GM18519 (cell line): ENCODE data around the gene SLC16A8.

ENCODE experiments used
- ATAC-seq: cut with Tn5 transposase; IDR thresholded peaks from one replicate; pipeline ENCODE4 v1.9.1; 2021; ENCODE audit warnings: mild to moderate bottlenecking, moderate library complexity; ENCODE audit not compliant: unreplicated experiment, low FRiP score

SLC16A8 gene

GRCh38 chr22:38074181-38075104, 9.5 kb downstream of the SLC16A8 start:
- ATAC-seq, result no peak

DNA sequence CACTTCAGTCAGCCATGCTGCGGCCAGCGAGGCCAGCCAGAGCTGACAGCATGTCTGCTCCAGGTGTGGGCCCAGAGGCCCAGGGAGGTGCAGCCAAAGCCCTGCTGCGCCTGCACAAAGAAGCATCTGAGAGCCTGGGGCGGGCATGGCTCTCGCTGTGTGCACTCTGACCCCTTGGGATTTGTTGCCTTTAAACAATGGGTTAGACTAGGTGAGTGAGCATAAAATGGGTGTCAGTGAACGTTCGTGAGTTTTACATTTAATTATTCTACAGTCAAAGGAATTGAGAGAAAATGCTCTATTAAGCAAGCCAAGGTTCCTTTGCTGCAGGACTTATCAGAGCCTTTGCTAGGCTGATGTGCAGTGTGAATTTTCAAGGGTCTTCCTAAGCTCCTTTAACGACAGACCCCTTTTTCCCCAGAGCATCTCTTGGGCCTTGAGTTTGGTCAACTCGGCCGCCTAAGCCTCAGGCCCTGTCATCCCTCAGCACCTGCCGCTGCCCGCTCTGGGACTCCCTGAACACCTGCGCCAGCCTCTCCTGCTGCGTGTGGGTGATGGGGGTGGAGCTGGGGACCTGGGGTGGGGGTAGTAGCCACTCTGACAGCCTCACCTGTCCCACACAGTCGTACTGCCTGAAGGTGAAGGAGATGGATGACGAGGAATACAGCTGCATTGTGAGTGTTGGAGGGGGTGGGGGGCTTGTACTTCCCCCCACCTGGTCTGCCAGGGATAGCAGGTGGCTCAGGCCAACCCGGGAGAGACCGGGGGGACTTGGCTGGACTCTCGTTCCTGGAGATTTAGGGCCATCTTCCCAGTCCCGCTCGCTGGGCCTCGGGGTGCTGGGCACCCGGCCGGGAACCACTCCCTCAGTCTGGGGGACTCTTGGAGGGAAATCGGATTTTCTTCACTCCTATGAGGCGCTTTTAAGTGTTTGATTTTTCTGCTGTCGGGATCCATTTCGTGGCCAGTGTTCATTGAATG, 10.5 kb downstream of the SLC16A8 start:
- no peak for ATAC-seq

DNA sequence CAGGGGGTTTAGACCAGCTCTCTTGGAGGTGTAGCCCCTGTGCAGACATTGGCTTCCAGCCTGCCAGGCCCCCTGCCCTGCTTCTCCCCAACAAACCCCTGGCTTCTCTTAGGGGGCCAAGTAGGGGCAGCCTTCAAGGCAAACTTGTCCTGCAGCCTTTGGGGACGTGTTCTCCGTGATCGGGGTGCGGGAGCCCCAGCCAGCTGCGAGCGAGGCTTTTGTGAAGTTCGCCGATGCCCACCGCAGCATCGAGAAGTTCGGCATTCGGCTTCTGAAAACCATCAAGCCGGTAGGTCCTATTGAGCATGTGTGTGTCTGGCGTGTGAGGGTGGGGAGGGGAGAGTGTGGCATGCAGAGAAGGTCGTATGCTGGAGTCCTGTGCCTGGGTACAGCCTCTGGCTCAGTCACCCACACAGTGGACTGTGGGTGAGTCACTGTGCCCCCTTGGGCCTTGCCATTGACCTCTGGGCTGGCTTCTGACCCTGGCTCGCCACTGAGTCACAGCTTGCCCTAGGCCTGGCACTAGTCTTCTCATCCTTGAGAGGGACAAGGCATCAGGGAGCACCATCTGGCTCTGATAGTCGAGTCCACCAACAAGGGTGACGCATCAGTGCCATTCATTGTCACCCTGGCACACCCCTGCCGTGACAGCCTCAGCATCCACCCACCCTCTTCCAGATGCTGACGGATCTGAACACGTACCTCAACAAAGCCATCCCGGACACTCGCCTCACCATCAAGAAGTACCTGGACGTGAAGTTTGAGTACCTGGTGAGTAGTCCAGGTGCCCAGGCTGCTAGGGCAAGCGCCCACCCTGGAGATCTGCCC, 11.4 kb downstream of the SLC16A8 start:
- ATAC-seq, result no peak

- ATAC-seq, result no peak
Observed at GRCh38 chr22:38071421-38072321, 12.3 kb downstream of the SLC16A8 start.

GRCh38 chr22:38070250-38070921, 13.6 kb downstream of the SLC16A8 start:
- ATAC-seq, result no peak

DNA sequence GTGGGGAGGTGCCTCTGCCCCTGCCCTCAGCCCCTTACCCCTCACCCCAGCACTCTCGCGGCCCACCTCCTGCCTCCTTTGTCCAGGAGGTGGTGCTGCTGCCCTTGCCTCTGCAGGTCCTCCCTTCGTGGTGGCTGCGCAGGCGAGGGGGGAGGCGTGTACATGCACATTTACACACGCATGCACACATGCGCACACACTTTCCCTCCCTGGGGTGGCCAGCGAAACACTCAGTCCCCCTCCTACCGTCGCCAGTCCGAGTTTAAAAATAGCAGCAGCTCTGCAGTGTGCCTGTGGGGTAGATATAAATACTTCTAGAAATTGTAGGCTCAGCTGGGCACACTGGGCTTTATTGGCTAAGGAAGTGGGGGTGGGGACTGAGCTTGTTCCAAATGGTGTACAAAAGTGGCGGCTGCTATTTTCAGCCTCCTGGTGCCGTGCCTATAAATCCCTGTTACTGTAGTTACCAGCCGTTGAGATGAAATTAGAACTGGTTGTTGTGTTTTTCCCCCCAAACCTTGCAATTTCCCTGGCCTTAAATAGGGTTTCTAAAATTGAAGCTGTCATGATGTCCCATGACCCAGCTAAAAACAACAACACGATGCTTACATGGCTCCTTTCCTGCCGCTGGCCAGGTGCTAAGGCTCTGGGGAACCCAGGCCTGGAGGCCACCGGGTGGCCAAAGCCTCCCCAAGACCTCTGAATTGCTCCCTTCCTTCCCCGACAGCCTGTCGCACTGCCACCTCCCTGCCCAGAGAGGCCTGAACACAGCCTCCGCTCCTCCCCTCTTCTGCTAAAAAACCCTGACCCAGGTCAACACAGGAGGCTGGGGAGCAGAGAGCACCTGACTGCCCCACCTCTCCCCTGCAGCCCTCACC, 14.4 kb downstream of the SLC16A8 start:
- ATAC-seq, result no peak

DNA sequence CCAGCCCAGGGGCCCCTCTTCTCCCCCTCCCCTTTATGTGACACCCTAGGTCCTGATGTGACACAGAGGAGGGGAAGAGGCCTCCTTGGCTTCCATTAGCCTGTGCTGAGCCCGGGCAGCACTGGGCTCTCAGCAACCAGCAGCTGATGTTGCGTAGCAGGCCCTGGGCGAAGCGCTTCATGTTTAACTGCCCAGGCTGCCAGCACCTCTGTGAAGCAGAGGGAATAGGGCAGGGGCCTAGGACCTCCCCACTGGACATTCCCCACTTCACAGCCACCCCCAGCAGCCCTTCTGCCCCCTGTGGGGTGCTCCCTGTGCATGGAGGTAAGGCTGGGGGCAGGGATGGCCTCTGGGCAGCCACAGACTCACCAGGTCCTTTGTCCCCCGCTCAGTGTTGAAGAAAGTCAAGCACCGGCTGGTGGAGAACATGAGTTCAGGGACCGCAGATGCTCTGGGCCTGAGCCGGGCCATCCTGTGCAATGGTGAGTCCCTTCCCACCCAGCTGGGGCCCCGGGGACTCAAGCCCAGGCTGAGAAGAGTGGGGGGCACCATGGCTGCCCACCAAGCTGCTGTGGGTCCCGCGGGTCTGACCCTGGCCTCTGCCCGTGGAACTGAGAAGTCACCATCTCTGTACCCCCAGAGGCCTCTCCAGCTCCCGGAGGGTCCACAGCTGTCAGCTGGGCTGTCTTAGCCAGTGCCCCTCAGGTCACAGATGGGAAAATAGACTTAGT, 15.2 kb downstream of the SLC16A8 start:
- no peak for ATAC-seq

DNA sequence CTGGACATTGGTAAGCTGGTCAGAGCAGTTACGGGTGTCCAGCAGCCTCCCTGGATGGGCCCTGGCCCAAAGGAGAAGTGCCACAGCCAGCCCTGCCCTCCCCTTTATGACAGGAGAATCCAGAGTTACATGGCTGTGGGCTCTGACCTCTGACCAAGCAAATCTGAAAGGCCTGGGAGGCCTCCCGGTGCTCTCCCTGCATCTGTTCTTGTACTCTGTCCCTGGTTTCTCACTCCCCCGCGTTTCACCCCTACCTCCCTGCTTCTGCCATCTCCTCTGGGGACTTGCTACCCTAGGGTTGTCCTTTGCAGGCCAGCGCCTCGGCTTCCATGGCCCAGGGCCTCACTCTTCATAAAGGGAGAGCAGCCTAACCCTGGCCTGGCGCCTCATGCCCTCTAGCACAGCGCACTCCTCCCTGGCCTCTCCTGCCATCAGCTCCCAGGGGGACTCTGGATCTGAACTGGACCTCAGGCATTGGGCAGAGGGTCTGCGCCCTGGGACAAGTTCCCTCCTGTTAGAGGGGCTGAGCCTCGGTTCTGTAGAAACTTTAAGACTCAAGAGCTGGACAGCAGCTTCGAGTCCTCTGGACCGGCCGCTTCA, 16.1 kb downstream of the SLC16A8 start:
- ATAC-seq, result no peak

DNA sequence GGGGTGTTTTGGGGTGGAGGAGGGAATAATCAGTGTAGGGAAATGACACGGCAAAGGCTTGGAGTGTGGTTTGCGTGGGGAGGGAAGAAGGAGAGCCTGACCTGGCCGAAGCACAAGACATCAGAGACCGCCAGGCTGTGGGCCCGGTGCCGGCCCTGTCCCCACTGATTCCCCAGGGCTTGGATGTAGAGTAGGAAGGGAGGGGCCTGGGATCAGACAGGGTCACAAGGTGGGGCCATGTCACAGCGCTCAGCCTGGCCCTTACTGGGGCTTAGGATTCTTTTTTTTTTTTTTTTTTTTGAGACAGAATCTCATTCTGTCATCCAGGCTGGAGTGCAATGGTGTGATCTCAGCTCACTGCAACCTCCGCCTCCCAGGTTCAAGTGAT, 17.0 kb downstream of the SLC16A8 start:
- ATAC-seq, result no peak

GRCh38 chr22:38066381-38067027, 17.5 kb downstream of the SLC16A8 start:
- no peak for ATAC-seq

GRCh38 chr22:38065539-38065938, 18.4 kb downstream of the SLC16A8 start:
- no peak for ATAC-seq

DNA sequence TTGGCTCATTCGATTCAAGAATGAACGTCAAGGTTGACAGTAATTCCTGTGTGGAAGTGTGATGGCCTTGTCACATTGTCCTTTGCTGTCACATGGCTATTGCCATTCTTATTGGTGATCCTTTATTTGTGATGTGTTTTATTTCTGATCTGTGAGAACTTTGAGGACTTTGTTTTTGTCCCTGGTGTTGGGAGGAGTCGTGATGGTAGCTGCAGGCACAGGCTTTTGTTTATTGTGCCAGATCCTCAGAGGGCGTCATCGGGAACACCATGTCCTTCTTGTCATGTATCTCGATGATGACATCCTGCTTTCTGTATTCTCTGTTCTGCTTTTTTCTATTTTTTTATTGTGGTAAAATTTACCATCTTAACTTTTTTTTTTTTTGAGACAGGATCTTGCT, 21.2 kb downstream of the SLC16A8 start:
- no peak for ATAC-seq

DNA sequence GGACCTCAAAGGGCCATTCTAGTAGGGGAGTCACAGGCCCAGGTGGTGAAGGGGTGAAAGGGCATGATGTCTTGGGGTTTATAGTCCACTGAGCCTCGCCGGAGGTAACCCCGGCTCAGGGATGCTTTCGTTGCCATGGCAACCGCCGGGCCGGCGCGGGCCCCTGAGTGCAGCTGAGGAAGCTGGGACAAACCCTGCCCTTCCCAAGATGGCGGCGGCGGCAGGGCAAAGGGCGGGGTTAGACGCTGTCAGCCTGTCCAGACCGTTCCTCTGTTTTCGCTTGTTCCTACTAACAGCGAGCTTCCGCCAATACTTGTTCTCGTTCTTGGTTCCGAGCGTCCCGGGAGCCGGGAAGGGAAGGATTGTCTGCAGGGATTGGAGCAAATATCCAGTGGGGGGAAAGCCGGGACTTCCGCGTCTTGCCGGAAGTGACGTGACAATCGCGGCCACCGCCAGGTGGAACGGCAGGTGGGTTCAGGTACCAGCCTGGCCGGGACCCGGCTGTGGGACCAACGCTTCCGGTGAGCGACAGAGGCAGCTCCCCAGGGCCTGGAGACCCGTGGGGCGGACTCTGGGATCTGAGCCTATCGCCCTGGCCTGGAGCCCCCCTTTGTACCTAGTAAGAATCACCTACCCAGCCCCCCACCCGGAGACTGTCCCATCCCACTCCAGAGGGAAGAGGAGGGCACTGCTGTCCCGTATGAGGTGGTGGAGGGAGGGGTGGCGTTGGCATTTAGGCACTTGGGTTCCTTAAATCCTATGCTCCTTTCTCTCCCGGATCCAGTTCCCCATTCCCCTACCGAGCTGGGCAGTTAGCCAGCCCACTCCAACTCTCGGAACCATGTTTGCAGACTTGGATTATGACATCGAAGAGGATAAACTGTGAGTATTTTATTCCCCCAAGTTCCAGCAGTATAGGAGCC, 26.8 kb downstream of the SLC16A8 start, which contains the start of gene PICK1:
Gene PICK1, plus strand, starts transcription at position 436 of the 923 bp plus-strand sequence. Its CDS starts 406 bp downstream, at position 842.
- ATAC-seq, result no peak

- ATAC-seq, result no peak
Observed at GRCh38 chr22:38051900-38052862, 31.8 kb downstream of the SLC16A8 start.
